Activated CD8-positive, alpha-beta T cell treated with anti-CD3 and anti-CD28 coated beads for 36 hours (primary cell): Measurements from ENCODE around the gene CCNA1. TPM values are rescaled to one million over a fixed set of nuclear protein-coding genes. Genes with fewer than 3 reads are reported as not detected.

Experiments
- ATAC-seq: fragments of 200-7000 bp; cut with Tn5 transposase; one replicate; pipeline ENCODE4 v1.10.0; 2021; ENCODE audit warnings: mild to moderate bottlenecking, moderate library complexity
- CTCF ChIA-PET: fragments of 350-600 bp; sonication (Branson Sonifier 250); formaldehyde crosslinking; loops from one replicate; lab custom pipeline; 2021; ENCODE audit warnings: antibody characterized with exemption; lab: Charles Lee
- POLR2A ChIA-PET: fragments of 350-600 bp; sonication (Branson Sonifier 250); formaldehyde crosslinking; loops from one replicate; lab custom pipeline; 2021; ENCODE audit warnings: antibody characterized with exemption; lab: Charles Lee
- DNase-seq: peaks from one replicate; pipeline ENCODE4 v3.0.0-alpha.2; 2020
- H3K27ac Mint-ChIP-seq: one replicate; pipeline ENCODE4 v1.8.0; 2021; ENCODE audit warnings: mild to moderate bottlenecking, mixed read lengths
- H3K27me3 Mint-ChIP-seq: one replicate; pipeline ENCODE4 v1.8.0; 2021; ENCODE audit warnings: mixed read lengths
- H3K36me3 Mint-ChIP-seq: one replicate; pipeline ENCODE4 v1.8.0; 2021; ENCODE audit warnings: low read depth, mixed read lengths
- H3K4me1 Mint-ChIP-seq: one replicate; pipeline ENCODE4 v1.8.0; 2021; ENCODE audit warnings: low read depth, mixed read lengths
- H3K4me3 Mint-ChIP-seq: one replicate; pipeline ENCODE4 v1.8.0; 2021; ENCODE audit warnings: mild to moderate bottlenecking, moderate library complexity, mixed read lengths
- H3K9me3 Mint-ChIP-seq: one replicate; pipeline ENCODE4 v1.8.0; 2021; ENCODE audit warnings: mixed read lengths
- intact Hi-C: fragments of 100-400 bp; cut with micrococcal nuclease; formaldehyde crosslinking; loops from one replicate; pipeline ENCODE4 v1.10.0; 2022
- total RNA-seq, 2 experiments: library from RNA; stranded (reverse); gene quantifications; one replicate each; pipeline ENCODE4 v1.2.3, GENCODE V29; 2021
- TF ChIP-seq, protein P1 (sequence below): fragments of 200-600 bp; IDR thresholded peaks from one replicate; pipeline ENCODE4 v1.8.0; 2022; ENCODE audit warnings: antibody characterized with exemption, mild to moderate bottlenecking

Gene CCNA1
- total RNA-seq, 2 experiments from 2014 or later, result not detected

DNA sequence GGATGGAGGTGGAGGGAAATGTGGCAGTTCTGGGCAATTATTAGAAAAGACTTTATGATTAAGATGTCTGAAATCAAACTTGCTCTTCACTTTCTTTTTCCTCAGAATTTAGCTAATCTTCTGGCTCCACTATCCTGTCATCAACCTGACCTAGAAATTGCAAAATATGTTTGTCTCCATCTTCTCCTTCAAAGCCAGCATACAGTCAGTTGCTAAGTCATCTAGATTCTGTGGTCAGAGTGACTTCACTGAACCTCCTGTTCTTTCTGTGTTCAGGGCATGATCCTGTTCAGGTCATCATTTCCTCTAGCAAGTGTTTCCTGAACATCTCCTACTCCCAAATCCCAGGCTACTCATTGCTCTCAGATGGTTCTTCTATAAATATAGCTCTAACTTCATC lies 10.8 kb upstream of the CCNA1 start:
- ATAC-seq, result no peak
- H3K27me3 Mint-ChIP-seq, result peaks cover 35% of the 10 kb centered on the region
- CTCF ChIA-PET, result interaction anchor here (0.6 to 5.7 kb wide), 6 partner anchors 13 to 420 kb away, joined by 3 to 34 read pairs (median 4); no protein-coding TSS in a partner anchor

DNA sequence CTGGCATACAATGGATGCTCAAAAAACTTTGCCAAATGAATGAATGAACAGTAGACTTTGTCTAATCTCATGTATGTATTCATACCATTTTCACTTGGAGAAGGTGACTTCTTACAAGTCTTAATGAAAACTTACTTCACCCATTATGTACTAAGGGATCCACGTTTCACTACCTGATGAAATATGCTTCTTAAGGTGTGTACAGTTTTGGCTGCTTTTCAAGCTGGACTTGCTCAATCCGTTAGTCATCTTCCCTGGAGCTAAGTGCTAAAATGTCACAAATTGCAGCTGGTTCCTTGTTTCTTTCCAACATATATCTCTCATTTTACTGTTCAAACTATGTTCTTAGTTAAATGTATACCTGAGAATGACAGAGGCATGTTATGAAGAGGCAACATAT lies 4.2 kb upstream of the CCNA1 start:
- no peak overlapping the region for H3K4me3 Mint-ChIP-seq
- peaks cover 3% of the 10 kb centered on the region for H3K4me1 Mint-ChIP-seq
- no peak for ATAC-seq
- H3K27ac Mint-ChIP-seq, result no peak overlapping the region
- no peak for DNase-seq
- H3K9me3 Mint-ChIP-seq, result peaks cover 2% of the 10 kb centered on the region
- intact Hi-C loops, result loop anchor here (10.0 kb wide), 1 partner anchor 307 kb away; no protein-coding TSS in a partner anchor
- H3K27me3 Mint-ChIP-seq, result peaks cover 38% of the 10 kb centered on the region
- ChIA-PET CTCF (interaction anchor here (0.9 kb wide), 1 partner anchor 9 kb away, joined by 3 read pairs; no protein-coding TSS in a partner anchor), POLR2A (no interaction called here)
- H3K36me3 Mint-ChIP-seq, result no peaks in the 10 kb centered on the region
- TF ChIP-seq, protein P1, sequence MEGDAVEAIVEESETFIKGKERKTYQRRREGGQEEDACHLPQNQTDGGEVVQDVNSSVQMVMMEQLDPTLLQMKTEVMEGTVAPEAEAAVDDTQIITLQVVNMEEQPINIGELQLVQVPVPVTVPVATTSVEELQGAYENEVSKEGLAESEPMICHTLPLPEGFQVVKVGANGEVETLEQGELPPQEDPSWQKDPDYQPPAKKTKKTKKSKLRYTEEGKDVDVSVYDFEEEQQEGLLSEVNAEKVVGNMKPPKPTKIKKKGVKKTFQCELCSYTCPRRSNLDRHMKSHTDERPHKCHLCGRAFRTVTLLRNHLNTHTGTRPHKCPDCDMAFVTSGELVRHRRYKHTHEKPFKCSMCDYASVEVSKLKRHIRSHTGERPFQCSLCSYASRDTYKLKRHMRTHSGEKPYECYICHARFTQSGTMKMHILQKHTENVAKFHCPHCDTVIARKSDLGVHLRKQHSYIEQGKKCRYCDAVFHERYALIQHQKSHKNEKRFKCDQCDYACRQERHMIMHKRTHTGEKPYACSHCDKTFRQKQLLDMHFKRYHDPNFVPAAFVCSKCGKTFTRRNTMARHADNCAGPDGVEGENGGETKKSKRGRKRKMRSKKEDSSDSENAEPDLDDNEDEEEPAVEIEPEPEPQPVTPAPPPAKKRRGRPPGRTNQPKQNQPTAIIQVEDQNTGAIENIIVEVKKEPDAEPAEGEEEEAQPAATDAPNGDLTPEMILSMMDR, result no peak

More for the DNA sequence above, 10.8 kb upstream of the CCNA1 start:
- DNase-seq, result no peak
- Mint-ChIP-seq H3K4me1 (peaks cover 11% of the 10 kb centered on the region), H3K4me3 (no peak overlapping the region), H3K9me3 (no peaks in the 10 kb centered on the region), H3K27ac (no peak overlapping the region), H3K36me3 (no peaks in the 10 kb centered on the region)
- POLR2A ChIA-PET, result no interaction called here
- intact Hi-C loops, result loop anchor here (10.0 kb wide), 1 partner anchor 313 kb away; no protein-coding TSS in a partner anchor
- TF ChIP-seq, protein P1, result no peak

DNA sequence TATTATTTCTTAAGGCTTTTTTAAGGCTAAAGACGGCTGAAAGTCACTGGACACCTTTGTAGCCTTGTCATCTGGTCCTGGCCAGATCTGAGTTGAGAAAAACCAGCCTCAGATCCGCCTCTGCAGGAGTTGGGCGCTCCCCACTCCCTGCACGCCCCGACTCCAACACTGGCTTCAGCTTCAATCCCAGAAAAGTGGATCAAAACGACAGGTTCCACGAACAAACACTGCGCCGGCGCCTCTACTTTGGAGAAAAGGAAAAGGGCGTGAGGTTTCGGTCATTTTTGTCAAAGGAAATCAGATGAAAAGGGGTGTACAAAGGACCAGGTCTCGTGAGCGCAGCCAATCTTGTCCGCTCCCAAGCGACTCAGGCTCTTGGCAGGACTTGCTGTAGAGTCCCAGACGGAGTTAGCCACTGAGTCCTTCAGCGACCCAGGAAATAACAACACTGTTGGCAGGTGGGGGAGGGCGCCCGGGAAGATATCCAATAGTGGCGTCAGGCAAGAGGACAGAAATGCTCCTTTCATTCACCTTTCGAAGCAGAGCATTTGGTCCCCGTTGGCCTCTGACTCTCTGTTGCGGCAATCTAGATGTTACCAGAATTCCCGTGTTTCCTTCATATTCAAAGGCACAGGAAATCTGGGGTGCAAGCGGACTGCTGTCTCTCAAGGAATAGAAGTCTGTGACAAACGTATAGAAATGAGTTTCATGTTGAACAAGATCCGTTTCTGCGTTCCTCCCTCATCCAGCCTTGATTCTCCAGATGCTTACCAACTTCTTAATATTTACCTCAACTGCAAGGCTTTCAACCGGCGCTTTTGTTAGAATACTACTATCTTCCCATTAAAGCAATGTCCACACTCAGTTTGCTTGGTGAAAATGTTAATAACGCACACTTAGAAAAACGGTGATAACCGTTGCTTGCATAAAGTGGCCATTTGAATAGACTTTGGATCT lies 1.8 kb upstream of the CCNA1 start:
- no peak for ATAC-seq
- Mint-ChIP-seq H3K27me3 (peaks cover 53% of the 10 kb centered on the region), H3K9me3 (peaks cover 2% of the 10 kb centered on the region), H3K4me3 (no peak overlapping the region), H3K36me3 (no peaks in the 10 kb centered on the region), H3K4me1 (peaks cover 3% of the 10 kb centered on the region), H3K27ac (no peak overlapping the region)
- TF ChIP-seq, protein P1, result no peak
- intact Hi-C loops, result no loop called here
- POLR2A ChIA-PET, result no interaction called here
- CTCF ChIA-PET, result no interaction called here
- no peak for DNase-seq

DNA sequence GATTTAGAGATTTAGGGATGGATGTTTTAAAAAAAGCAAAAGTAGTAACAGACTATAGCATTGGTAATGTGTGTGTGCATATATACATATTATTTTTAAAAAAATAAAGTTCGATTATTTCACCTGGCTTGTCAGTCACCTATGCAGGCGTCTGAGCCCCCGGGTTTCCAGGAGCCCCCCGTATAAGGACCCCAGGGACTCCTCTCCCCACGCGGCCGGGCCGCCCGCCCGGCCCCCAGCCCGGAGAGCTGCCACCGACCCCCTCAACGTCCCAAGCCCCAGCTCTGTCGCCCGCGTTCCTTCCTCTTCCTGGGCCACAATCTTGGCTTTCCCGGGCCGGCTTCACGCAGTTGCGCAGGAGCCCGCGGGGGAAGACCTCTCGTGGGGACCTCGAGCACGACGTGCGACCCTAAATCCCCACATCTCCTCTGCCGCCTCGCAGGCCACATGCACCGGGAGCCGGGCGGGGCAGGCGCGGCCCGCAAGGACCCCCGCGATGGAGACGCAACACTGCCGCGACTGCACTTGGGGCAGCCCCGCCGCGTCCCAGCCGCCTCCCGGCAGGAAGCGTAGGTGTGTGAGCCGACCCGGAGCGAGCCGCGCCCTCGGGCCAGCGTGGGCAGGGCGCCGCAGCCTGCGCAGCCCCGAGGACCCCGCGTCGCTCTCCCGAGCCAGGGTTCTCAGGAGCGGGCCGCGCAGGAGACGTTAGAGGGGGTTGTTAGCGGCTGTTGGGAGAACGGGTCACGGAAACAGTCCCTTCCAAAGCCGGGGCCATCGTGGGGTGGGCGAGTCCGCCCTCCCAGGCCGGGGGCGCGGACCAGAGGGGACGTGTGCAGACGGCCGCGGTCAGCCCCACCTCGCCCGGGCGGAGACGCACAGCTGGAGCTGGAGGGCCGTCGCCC lies 840 bp upstream of the CCNA1 start:
- Mint-ChIP-seq H3K36me3 (no peaks in the 10 kb centered on the region), H3K9me3 (peaks cover 2% of the 10 kb centered on the region), H3K4me3 (no peak overlapping the region), H3K27me3 (peaks cover 50% of the 10 kb centered on the region), H3K27ac (no peak overlapping the region), H3K4me1 (peaks cover 3% of the 10 kb centered on the region)
- TF ChIP-seq, protein P1, result no peak
- ATAC-seq, result peak; percentile 58
- peak; percentile 36 for DNase-seq
- intact Hi-C loops, result no loop called here
- POLR2A ChIA-PET, result no interaction called here
- CTCF ChIA-PET, result interaction anchor here (1.6 kb wide), 1 partner anchor 13 kb away, joined by 4 read pairs; no protein-coding TSS in a partner anchor
